CD14-positive monocyte (primary cell): Measurements from ENCODE around the gene CCNB2. TPM values are rescaled to one million over a fixed set of nuclear protein-coding genes. Genes with fewer than 3 reads are reported as not detected.

Experiments
- DNase-seq, 3 donors: peaks; one replicate each; pipeline ENCODE4 v3.0.0-alpha.2; 2011 to 2022
- H2AFZ ChIP-seq: 2 replicates; pipeline ENCODE4 v1.6.0; 2012; ENCODE audit warnings: mild to moderate bottlenecking, low read depth, low read length, inconsistent platforms; ENCODE audit not compliant: insufficient read depth, poor library complexity, severe bottlenecking
- H3K27ac ChIP-seq, 2 donors: 1 replicate in 1 of 2; 2 replicates in 1 of 2; pipeline ENCODE4 v1.5.1; 2012 to 2013; ENCODE audit warnings: low read length in 2 of 2, control low read depth in 1 of 2, inconsistent platforms in 1 of 2, low read depth in 1 of 2, mild to moderate bottlenecking in 1 of 2
- H3K27me3 ChIP-seq, 2 donors: one replicate each; pipeline versions ENCODE4 v1.6.0 to v1.6.1; 2011 to 2013; ENCODE audit warnings: low read length in 2 of 2; ENCODE audit not compliant: control insufficient read depth in 2 of 2, insufficient read depth in 2 of 2
- H3K36me3 ChIP-seq, 2 donors: replicated peaks in 1 of 2; 1 replicate in 1 of 2; 2 replicates in 1 of 2; pipeline versions ENCODE4 v1.5.1 to v1.6.1; 2012 to 2013; ENCODE audit warnings: low read length in 2 of 2, control low read depth in 1 of 2, inconsistent platforms in 1 of 2, mild to moderate bottlenecking in 1 of 2; ENCODE audit not compliant: insufficient read depth in 2 of 2, control insufficient read depth in 1 of 2
- H3K4me1 ChIP-seq, 2 donors: 1 replicate in 1 of 2; 2 replicates in 1 of 2; pipeline versions ENCODE4 v1.5.1 to v1.6.1; 2012 to 2013; ENCODE audit warnings: low read length in 2 of 2, control low read depth in 1 of 2, inconsistent platforms in 1 of 2, mild to moderate bottlenecking in 1 of 2, moderate library complexity in 1 of 2; ENCODE audit not compliant: insufficient read depth in 2 of 2, control insufficient read depth in 1 of 2
- H3K4me2 ChIP-seq: replicated peaks from 2 replicates; pipeline ENCODE3; 2012; ENCODE audit warnings: low read length, moderate library complexity, mild to moderate bottlenecking; ENCODE audit not compliant: poor library complexity, severe bottlenecking; ENCODE audit errors: extremely low read depth
- H3K4me3 ChIP-seq, 3 experiments: fragments of 200-600 bp in 1 of 3; sonication (generic) in 1 of 3; replicated peaks in 1 of 3; 1 replicate in 2 of 3; 2 replicates in 1 of 3; pipeline ENCODE4 v1.5.1; 2011 to 2013; ENCODE audit warnings: low read length in 3 of 3, mild to moderate bottlenecking in 3 of 3, control low read depth in 2 of 3, low read depth in 2 of 3, inconsistent platforms in 1 of 3, moderate library complexity in 1 of 3
- H3K79me2 ChIP-seq: 2 replicates; pipeline ENCODE4 v1.6.0; 2012; ENCODE audit warnings: mild to moderate bottlenecking, control low read depth, inconsistent platforms, low read length, moderate library complexity; ENCODE audit not compliant: insufficient read depth
- H3K9ac ChIP-seq: 2 replicates; pipeline ENCODE4 v1.6.0; 2017; ENCODE audit warnings: low read length, mild to moderate bottlenecking; ENCODE audit not compliant: insufficient read depth, poor library complexity, severe bottlenecking
- H3K9me3 ChIP-seq, 2 donors: replicated peaks in 1 of 2; 1 replicate in 1 of 2; 2 replicates in 1 of 2; pipeline versions ENCODE4 v1.5.1 to v1.6.1; 2012 to 2013; ENCODE audit warnings: low read length in 2 of 2, control low read depth in 1 of 2; ENCODE audit not compliant: control insufficient read depth in 1 of 2, insufficient read depth in 1 of 2
- H4K20me1 ChIP-seq: 2 replicates; pipeline ENCODE4 v1.6.0; 2012; ENCODE audit warnings: mild to moderate bottlenecking, low read length, control low read depth, moderate library complexity; ENCODE audit not compliant: insufficient read depth
- H3K27ac Mint-ChIP-seq, 7 donors: one replicate each; pipeline ENCODE4 v1.8.0; 2020; ENCODE audit warnings: mild to moderate bottlenecking in 7 of 7, mixed read lengths in 7 of 7, moderate library complexity in 6 of 7, inconsistent platforms in 2 of 7
- H3K27me3 Mint-ChIP-seq, 3 donors: one replicate each; pipeline ENCODE4 v1.8.0; 2021 to 2022; ENCODE audit warnings: low read depth in 3 of 3, mild to moderate bottlenecking in 3 of 3, mixed read lengths in 3 of 3, moderate library complexity in 3 of 3, inconsistent platforms in 1 of 3
- H3K36me3 Mint-ChIP-seq, 2 donors: one replicate each; pipeline ENCODE4 v1.8.0; 2020; ENCODE audit warnings: mixed read lengths in 2 of 2, inconsistent platforms in 1 of 2, mild to moderate bottlenecking in 1 of 2
- H3K4me1 Mint-ChIP-seq: one replicate; pipeline ENCODE4 v1.8.0; 2020; ENCODE audit warnings: mild to moderate bottlenecking, mixed read lengths
- H3K4me3 Mint-ChIP-seq, 2 donors: one replicate each; pipeline ENCODE4 v1.8.0; 2020; ENCODE audit warnings: mild to moderate bottlenecking in 2 of 2, mixed read lengths in 2 of 2, moderate library complexity in 1 of 2
- H3K9me3 Mint-ChIP-seq, 7 donors: one replicate each; pipeline ENCODE4 v1.8.0; 2020 to 2022; ENCODE audit warnings: mixed read lengths in 7 of 7, mild to moderate bottlenecking in 6 of 7, moderate library complexity in 6 of 7, inconsistent platforms in 2 of 7
- CTCF ChIP-seq: fragments of 200-600 bp; IDR thresholded peaks from one replicate; pipeline ENCODE4 v1.8.0; 2022; ENCODE audit warnings: antibody characterized with exemption, mild to moderate bottlenecking
- WGBS: methylation state at CpG from one replicate; pipeline ENCODE4 v1.1.5; 2013; ENCODE audit warnings: missing lambda C conversion rate; ENCODE audit not compliant: insufficient coverage; 5-methylcytosine and 5-hydroxymethylcytosine counted together
- intact Hi-C, 2 donors: fragments of 100-400 bp; cut with micrococcal nuclease; formaldehyde crosslinking; loops; one replicate each; pipeline versions ENCODE4 v1.15.0 to v1.15.1; 2023
- polyA plus RNA-seq, 3 donors: library from polyadenylated mRNA; depleted of rRNA in 1 of 3; unstranded in 2 of 3; stranded (reverse) in 1 of 3; fragments of 300-500 nt in 2 of 3; fragments of >200 nt in 1 of 3; fragmentation: Illumina TruSeq in 2 of 3; gene quantifications; 1 replicate in 2 of 3; 2 replicates in 1 of 3; pipeline ENCODE4 v1.2.3, GENCODE V29; 2012 to 2021

CCNB2 gene
- polyA plus RNA-seq, 3 donors = 0.13 to 0.53 (median 0.31) TPM

- H3K4me1 ChIP-seq = peaks cover 0 to 4% of the 10 kb centered on the region in 2 donors
- no peaks in the 10 kb centered on the region for H3K27me3 ChIP-seq
- no peak for DNase-seq
- 100% methylated on average over 2 of the region's 4 CpGs for WGBS
- Mint-ChIP-seq H3K9me3 (no peaks in the 10 kb centered on the region), H3K4me3 (no peak overlapping the region), H3K27ac (peak overlapping the region in 1 of 7 donors; percentile 20), H3K4me1 (peaks cover 5% of the 10 kb centered on the region), H3K36me3 (peaks cover 47 to 74% of the 10 kb centered on the region in 2 donors), H3K27me3 (peaks cover 0 to 2% (median 0%) of the 10 kb centered on the region in 3 donors)
- H3K9ac ChIP-seq = no peak overlapping the region
- no peak overlapping the region for H2AFZ ChIP-seq
- no peak overlapping the region for H3K4me2 ChIP-seq
- H4K20me1 ChIP-seq = no peaks in the 10 kb centered on the region
- intact Hi-C loops = no loop called here
- H3K27ac ChIP-seq = no peak overlapping the region
- no peak overlapping the region for H3K4me3 ChIP-seq
- no peak for TF ChIP-seq CTCF
- peaks cover 49 to 82% of the 10 kb centered on the region in 2 donors for H3K36me3 ChIP-seq
- peaks cover 66% of the 10 kb centered on the region for H3K79me2 ChIP-seq
- H3K9me3 ChIP-seq = no peaks in the 10 kb centered on the region
Measured at GRCh38 chr15:59111251-59111650, 6.3 kb downstream of the CCNB2 start.

- WGBS = no CpG with 5 or more reads among the region's 2 CpGs
Measured at GRCh38 chr15:59115047-59115446, 10.1 kb downstream of the CCNB2 start.

More at GRCh38 chr15:59115047-59115446, 10.1 kb downstream of the CCNB2 start:
- Mint-ChIP-seq H3K27ac (peak overlapping the region in 2 of 7 donors; percentile 17 to 47), H3K9me3 (no peaks in the 10 kb centered on the region), H3K4me1 (no peaks in the 10 kb centered on the region), H3K27me3 (peaks cover 0 to 2% (median 0%) of the 10 kb centered on the region in 3 donors), H3K36me3 (peaks cover 64 to 78% of the 10 kb centered on the region in 2 donors), H3K4me3 (no peak overlapping the region)
- Histone ChIP-seq H2AFZ (no peak overlapping the region), H3K9ac (no peak overlapping the region), H3K27ac (peak overlapping the region in 1 of 2 donors; percentile 26), H3K27me3 (no peaks in the 10 kb centered on the region), H3K4me2 (no peak overlapping the region), H3K4me1 (no peaks in the 10 kb centered on the region), H3K9me3 (no peaks in the 10 kb centered on the region), H3K4me3 (no peak overlapping the region), H4K20me1 (no peaks in the 10 kb centered on the region), H3K79me2 (peaks cover 40% of the 10 kb centered on the region), H3K36me3 (peaks cover 60 to 87% of the 10 kb centered on the region in 2 donors)
- no peak for DNase-seq
- TF ChIP-seq CTCF = no peak
- intact Hi-C loops = no loop called here
